ENCODE measurements around the gene DDX51.

The DDX51 gene

DNA sequence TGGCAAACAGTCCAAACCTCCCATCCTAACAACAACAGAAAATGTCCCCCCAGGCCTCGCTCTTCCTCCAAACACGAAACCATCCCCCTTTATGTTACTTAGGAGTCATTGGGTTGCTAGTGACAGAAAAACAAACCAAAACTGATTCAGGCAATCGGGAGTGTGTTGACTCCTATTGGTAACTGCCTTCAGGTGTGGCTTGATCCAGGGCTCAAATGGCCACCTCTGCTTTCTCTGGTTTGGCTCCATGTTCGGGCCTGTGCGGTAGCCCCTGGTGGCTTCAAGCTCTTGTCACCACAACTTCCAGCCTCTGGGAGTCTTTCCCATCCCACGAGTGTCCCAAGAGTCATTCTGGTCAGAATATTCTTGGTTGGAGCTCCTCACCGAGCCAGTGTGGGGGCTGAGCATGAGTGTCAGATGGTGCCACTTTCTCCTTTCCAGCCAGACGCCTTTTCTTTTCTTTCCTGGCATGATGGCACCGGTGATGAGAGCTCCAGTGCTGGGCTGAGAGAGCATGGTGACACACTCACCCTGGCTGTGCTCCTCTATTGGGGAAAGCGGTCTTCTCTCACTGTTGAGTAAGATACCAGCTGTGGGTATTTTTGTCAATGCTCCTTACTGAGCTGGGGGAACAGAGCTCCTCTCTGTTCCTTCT is 38.7 kb upstream of the DDX51 start:
- no peak overlapping the region for H3K4me3 ChIP-seq (ENCODE audit: low read depth, low read length)
- POLR2A ChIA-PET = no interaction called here
- TF ChIP-seq, protein P1, sequence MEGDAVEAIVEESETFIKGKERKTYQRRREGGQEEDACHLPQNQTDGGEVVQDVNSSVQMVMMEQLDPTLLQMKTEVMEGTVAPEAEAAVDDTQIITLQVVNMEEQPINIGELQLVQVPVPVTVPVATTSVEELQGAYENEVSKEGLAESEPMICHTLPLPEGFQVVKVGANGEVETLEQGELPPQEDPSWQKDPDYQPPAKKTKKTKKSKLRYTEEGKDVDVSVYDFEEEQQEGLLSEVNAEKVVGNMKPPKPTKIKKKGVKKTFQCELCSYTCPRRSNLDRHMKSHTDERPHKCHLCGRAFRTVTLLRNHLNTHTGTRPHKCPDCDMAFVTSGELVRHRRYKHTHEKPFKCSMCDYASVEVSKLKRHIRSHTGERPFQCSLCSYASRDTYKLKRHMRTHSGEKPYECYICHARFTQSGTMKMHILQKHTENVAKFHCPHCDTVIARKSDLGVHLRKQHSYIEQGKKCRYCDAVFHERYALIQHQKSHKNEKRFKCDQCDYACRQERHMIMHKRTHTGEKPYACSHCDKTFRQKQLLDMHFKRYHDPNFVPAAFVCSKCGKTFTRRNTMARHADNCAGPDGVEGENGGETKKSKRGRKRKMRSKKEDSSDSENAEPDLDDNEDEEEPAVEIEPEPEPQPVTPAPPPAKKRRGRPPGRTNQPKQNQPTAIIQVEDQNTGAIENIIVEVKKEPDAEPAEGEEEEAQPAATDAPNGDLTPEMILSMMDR (IDR thresholded peaks at IDR 0.05; ENCODE audit: insufficient read depth, low read length, missing control alignments) = no peak
- CTCF ChIA-PET = interaction anchor here (1.3 to 1.4 kb wide), 2 partner anchors 29 to 231 kb away, joined by 3 to 6 read pairs; no protein-coding TSS in a partner anchor
- no peak for DNase-seq (ENCODE audit: low read depth, low spot score)

DNA sequence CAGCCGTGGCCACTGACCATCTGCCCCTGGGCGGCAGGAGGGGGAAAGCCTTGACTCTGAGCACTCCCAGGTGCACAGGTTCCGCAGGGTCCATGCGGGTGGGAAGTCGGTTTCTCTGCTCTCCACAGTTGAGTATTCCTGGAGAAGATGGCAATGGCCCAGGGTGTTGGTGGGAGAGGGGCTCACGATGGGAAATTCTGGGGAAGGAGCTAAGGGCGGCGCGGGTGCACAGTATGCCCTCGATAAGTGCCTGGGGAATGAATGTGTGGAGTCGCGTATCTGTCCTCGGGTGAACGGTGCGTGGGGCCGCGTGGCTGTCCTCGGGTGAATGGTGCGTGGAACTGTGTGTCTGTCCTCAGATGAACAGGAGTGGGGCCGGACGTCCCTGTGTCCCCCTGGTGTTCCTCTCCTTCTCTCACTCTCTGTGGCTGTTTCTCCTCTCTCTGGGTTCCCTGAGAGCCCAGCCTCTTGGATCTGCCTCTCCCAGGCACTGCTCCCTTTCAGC is 38.1 kb upstream of the DDX51 start:
- TF ChIP-seq, protein P1 (IDR thresholded peaks at IDR 0.05; ENCODE audit: insufficient read depth, low read length, missing control alignments) = no peak
- POLR2A ChIA-PET = no interaction called here
- CTCF ChIA-PET = no interaction called here
- H3K4me3 ChIP-seq (ENCODE audit: low read depth, low read length) = no peak overlapping the region
- no peak for DNase-seq (ENCODE audit: low read depth, low spot score)

DNA sequence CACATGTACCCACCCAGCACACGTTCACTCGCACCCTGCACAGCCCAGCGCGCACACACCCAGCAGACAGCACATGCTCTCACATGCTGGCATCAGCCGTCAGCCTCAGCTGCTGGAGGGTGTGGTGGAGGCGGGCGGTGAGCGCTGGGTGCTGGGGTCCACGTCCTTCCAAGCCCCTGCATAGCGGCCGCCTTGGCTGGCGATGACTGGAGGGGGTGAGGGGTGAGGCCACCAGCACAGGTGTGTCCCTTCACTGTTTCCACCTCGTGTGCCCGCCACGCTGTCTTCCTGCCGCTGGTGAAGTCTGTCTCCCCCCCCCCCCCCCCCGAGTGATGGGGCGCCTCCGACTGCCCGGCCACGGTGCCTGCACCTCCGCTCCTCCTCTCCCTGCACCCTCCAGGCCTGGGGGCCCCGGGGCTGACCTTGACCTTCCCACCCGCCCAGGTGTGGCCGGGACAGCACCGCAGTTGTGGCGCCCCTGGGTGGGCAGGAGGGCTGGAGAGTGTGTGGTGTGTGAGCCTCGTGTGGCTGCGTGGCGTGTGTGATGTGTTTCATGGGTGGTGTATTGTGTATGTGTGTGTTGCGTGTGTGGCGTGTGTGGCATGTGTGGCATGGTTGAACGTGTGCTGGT is 37.6 kb upstream of the DDX51 start:
- POLR2A ChIA-PET = no interaction called here
- CTCF ChIA-PET = no interaction called here
- no peak for DNase-seq (ENCODE audit: low read depth, low spot score)
- TF ChIP-seq, protein P1 (IDR thresholded peaks at IDR 0.05; ENCODE audit: insufficient read depth, low read length, missing control alignments) = no peak
- no peak overlapping the region for H3K4me3 ChIP-seq (ENCODE audit: low read depth, low read length)

DNA sequence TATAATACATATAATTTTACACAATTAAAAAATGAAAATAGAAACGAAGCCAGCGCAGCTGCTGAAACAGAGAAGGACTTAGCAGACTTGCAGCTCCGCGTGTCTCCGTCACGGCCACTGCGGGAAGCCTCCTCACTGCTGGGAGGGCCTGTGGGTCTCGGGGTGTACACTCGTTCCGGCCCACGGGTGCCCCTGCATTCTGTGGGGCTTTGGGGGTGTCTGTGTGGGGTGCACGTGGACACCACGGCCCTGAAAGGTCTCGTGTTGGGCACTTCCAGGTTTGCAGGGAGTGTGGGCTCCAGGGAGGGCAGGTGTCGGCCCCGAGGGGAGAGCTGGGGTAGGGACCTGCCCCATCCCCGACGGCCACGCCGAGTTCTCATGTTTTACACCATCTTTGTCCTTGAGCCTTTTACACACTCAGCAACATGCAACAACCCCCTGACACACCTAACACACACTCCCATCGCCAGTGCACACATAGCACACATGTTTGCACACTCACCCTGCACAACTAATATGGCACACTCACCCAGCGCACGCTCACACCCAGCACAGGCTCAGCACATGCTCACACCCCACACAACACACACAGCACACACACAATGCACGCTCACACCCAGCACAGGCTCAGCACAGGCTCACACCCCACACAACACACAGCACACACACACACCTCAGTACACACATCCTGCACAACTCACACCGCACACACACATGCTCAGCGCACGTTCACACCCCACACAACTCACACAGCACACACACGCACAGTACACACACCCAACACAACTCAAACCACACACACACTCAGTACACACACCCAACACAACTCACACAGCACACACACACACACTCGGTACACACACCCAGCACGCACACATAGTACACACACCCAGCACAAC is 36.8 kb upstream of the DDX51 start:
- TF ChIP-seq, protein P1 (IDR thresholded peaks at IDR 0.05; ENCODE audit: insufficient read depth, low read length, missing control alignments) = no peak
- POLR2A ChIA-PET = no interaction called here
- no peak overlapping the region for H3K4me3 ChIP-seq (ENCODE audit: low read depth, low read length)
- no peak for DNase-seq (ENCODE audit: low read depth, low spot score)
- CTCF ChIA-PET = no interaction called here

DNA sequence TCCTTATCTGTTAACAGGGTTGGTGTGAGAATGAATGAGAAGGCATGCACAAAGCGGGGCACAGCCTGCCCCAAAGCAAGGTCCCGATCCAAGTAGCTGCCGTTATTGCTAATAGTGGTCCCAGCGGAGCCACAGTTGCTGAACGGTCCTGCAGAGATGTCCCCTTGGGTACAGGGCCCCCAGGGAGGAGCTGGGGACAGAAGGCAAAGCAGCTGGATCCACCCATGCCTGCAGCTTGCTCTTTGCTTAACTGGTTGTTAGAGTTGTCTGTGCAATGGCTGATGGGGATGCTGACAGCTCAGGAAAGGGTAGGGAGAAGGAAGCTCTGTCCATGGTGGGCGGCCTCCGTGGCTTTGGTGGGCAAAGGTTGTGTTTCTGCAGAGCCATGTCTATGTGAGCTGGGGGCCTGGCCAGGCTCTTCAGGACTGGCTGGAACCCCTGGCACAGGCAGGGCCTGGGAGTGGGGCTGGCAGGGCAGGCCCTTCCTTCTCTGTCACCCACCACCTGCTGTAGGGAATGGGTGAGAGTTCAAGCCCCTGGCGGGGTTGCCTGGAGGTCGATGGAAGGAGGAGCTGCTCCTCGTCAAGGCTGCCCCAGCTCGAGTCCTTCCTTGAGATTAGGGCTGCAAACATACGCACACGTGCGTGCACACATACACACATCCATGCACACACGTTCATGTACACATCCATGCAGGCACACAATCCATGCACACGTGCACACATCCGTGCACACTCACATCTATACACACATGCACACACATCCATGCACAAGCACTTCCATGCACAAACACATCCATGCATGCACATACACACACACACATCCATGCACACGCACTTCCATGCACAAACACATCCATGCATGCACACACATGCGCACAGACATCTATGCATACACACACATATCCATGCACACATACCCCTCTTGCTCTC is 35.6 kb upstream of the DDX51 start:
- TF ChIP-seq, protein P1 (IDR thresholded peaks at IDR 0.05; ENCODE audit: insufficient read depth, low read length, missing control alignments) = no peak
- CTCF ChIA-PET = no interaction called here
- H3K4me3 ChIP-seq (ENCODE audit: low read depth, low read length) = no peak overlapping the region
- POLR2A ChIA-PET = no interaction called here
- DNase-seq (ENCODE audit: low read depth, low spot score) = no peak

Data from AG04449 (cell line).